NOMO-1 (cell line): ENCODE results near the gene C3orf20.

Experiments used
- DNase-seq, 2 experiments: peaks; one replicate each; lab custom pipeline; 2025; ENCODE audit not compliant: unreplicated experiment in 2 of 2; lab: John Stamatoyannopoulos, UW

Gene C3orf20

DNA sequence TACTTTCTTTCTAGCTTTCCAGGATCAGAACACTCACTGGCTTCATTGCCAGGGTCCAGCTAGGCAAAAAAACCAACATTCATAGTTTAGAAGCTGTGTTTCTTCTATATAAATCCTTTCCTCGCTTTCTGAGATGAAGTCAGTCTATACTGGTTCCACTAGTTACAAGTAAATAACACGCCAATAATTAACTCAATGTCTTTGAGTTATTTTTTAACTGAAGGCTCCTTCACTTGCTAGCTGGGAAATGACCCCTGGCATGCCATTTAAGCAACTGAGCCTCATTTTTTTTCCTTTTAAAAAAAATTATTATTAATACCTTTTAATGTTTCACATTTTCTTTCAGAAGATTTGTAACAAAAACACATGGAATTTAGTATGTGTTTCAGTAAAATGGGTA lies 25.5 kb upstream of the C3orf20 start:
- no peak for DNase-seq

DNA sequence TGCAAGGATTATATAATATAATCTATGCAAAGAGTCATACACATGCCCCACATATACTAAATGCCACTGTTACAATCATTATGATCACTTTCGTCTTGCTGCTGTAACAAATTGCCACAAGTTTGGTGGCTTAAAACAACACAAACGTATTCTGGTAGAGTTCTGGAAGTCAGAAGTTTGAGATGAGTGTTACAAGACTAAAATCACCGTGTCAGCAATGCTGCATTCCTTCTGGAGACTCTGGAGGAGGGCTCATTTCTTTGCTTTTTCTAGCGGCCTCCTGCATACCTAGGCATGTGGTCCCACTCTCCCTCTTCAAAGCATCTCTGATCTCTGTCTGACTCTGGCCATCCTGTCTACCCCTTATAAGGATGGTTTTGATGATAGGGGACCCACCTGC lies 24.7 kb upstream of the C3orf20 start:
- DNase-seq: no peak

DNA sequence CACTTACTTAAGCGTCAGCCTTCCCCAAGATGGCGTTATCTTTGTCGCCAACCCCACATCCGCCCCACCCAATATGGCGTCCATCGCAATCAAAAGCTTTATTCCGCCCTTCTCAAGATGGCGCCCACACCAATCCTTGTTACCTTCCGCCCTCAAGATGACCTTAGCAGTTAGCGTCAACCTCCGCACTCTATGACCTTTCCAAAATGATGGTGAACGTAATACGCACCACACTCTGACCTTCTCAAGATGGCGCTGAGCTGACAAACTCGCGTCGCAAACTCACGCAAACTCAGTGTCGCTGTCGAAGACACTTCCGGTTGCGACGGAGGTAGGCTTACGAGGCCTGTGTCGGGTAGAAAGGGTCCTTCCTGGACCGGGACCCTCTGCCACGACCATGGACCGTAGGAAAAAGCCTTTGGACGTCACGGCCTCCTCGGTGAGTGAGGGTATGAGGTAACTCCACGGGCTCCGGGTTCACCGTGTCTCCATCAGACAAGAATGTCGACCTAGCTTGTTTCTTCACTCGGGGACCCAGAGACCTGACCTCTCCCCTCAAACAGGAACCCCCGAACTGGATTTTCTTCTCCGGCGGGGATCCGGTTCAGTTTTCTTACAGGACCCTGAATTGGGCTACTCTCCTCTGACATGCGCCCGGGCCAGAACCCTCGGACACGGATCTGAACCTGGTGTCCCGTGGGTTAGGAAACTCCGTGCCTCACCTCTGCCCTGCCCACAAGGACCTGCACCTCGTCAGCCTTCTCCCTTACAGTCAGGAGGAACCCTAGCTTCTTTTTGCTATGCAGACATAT lies 23.3 kb upstream of the C3orf20 start, which contains the start of gene CCDC174:
TSS of gene CCDC174 (plus strand) at position 323 of the 812 bp plus-strand sequence. CDS start at position 398, 75 bp downstream.
- DNase-seq: peak; percentile 96 to 97

DNA sequence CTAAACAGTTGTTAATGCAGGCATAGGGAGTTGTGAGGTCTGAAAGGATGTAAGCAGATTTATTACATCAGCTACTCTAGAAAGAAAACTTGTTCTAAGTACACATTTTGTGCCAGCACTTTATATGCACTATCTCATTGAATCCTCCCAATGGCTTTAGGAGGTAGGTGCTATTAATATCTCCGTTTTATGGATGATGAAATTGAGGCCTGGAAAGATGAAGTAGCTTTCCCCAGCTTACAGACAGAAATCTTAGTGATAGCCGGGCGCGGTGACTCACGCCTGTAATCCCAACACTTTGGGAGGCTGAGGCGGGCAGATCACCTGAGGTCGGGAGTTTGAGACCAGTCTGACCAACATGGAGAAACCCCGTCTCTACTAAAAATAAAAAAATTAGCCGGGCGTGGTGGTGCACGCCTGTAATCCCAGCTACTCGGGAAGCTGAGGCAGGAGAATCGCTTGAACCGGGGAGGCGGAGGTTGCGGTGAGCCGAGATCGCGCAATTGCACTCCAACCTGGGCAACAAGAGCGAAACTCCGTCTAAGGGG lies 22.5 kb upstream of the C3orf20 start:
- DNase-seq: peak in 1 of 2 experiments; percentile 8

DNA sequence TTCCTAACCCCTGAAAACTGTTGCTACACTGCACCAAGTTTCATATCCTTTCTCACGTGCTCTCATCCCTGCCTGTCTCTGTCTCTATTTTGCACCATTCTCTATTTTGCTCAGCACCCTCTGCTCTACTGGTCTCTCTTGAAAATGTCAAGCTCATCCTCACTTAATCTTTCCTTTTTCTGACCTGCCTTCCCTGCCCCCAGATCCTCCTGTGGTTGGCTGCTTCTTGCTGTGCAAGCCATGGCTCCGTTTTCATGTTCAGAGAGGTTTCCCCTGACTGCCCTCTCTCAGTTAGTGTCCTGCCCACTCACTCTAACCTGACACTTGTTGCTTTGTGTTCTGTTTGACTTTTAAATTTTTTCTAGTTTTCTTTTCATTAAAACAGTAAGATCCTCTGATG lies 17.4 kb upstream of the C3orf20 start:
- DNase-seq: no peak

DNA sequence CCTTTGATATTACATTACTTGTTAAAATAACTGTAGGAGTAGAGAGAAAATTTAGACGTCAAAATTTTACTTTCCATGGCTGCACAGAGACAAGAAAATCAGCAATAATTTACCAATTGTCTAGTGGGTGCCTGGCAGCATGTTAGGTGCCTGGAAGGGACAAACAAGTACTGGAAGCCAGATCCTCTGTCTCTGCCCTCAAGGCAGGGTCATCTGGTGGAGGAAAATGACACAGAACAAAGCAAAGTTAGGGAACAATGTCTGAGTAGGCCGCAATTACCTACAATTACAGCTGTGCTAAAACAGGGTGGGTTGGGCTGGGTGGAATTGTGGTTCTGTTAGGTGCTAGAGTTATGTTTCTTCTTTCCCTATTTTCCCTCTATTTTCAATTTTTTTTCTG lies 16.0 kb upstream of the C3orf20 start:
- DNase-seq: no peak

DNA sequence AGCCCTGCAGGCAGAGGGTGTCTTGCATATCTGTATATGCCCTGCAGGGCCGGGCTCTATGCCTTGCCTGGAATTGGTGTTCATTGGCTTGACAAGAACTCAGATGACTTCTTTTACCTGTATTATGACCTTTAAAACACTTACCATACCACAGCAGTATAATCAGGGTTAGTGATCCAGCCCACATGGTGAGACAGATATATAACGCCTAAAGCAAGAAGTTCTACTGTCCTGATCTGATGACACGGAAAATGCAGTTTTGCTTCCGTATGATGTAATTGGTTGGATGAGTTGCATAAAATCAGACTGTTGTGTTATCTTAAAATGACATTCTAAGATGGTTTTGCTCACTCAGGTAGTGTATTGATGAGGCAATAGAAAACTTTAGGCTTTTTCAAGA lies 14.0 kb upstream of the C3orf20 start:
- DNase-seq: no peak

DNA sequence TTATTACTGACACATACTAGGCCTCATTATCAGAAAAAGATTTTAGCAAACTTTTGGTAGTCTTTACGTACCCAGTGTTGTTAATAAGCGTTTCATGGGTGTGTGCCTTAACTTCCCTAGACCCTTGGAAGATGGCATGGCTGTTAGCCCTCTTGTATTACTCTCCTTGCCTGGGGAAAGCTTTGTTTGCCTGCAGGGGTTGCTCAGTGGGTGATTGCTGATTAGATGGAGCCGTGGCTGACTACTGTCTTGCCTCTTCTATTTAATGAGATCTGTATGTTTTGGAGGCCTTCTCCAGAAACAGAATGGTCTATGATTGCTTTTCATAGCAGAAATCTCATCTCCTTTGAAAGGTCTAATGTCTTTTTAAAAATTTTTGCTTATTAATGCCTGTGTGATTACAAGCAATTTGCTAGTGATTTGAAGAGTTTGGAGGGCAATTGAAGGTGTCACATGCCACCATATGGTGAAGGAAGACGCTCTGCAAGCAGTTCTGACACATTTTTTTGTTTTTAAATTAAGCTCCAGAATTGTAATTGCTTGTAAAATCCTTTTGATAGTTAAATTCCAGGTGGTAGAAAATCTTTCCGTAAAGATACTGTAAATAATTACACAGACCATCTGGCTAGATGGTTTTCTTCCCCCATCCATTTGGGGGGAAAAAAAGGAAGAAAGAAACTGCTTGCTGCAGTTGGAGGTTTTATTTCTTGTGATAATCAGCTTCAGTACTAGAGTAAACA lies 11.4 kb upstream of the C3orf20 start:
- DNase-seq: no peak

DNA sequence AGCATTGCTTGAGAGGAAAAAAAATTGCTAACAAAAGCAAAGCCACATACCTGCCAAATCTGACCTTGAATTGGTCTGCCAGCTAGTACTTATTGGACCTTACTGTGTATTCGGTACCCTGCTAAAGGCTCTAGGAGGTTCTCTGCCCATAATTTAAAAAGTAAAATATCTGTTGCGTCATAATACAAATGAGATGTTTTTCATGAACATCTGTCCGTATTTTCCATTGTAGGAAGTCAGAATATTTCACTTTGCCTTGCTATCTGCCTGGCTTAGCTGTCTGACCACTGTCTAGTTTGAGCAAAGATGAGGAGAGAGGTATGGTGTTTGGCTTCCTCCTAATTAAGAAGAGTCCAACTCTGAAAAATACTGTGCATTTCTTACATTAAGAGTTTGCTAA lies 10.8 kb upstream of the C3orf20 start:
- no peak for DNase-seq

DNA sequence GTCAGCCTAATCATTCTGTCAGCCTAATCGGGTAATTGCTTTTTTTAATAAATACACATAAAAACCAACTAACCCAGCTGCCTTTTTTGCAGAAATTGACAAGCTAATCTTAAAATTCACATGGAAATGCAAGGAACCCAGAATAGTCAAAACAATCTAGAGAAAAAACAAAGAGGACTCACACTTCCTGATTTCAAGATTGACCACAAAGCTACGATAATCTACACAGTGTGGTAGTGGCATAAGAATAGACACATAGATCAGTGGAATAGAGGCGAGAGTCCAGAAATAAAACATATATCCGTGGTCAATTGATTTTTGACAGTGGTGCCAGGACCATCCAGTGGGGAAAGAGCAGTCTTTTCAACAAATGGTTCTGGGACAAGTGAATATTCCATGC lies 2.4 kb upstream of the C3orf20 start:
- peak in 1 of 2 experiments; percentile 42 for DNase-seq

DNA sequence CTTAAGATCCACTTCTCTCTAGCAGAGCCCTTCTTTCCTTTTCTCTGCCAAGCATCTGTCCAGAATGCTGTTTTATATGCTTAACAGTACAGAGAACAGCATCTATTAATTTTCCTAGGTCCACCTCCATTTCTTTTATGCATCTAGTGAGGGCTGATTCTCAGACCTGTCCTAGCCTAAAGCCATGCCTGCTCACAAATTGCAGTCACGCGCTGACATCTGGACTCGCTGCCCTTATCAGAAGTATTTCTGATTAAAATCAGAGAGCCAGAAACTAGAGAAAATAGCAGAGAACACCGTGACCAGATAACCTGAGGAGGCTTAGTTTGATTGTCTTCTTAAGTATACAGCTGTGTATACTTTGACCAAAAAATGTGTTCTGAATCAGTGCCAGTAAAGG lies 1.9 kb downstream of the C3orf20 start:
- no peak for DNase-seq

DNA sequence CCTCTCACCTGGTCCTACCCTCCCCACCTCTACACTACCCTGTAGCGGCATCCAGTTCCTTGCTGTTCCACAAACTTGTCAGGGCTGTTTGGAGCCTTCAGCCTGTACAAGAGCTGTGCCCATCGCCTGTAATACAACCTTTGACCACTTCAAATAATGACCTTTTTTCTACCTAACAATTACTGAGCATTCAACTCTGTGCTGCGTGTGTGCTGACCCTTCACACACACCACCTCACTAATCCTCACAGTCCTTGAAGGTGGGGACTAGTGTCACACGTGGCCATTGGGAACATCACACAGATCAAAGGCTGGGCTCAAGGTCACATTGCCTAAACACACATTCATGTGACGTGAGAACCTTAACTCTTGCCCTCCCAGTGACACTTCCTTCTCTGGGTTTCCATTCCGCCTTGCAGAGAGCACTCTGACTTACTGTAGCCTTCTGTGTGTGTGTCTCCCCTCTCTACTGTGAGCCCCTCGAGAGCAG lies 3.1 kb downstream of the C3orf20 start:
- DNase-seq: peak in 1 of 2 experiments; percentile 24

DNA sequence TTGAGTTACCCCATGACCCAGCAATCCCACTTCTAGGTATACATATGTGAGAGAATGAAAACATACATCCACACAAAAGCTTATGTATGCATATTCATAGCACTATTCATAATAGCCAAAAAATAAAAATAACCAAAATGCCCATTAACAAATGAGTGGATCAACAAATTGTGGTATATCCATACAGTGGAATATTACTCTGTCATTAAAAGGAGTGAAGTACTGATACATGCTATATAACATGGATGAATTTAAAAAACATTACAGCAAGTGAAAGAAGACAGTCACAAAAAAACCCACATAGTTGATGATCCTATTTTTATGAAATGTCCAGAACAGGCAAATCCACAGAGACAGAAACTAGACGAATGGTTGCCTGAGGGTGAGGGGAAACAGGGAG lies 5.2 kb downstream of the C3orf20 start:
- no peak for DNase-seq

DNA sequence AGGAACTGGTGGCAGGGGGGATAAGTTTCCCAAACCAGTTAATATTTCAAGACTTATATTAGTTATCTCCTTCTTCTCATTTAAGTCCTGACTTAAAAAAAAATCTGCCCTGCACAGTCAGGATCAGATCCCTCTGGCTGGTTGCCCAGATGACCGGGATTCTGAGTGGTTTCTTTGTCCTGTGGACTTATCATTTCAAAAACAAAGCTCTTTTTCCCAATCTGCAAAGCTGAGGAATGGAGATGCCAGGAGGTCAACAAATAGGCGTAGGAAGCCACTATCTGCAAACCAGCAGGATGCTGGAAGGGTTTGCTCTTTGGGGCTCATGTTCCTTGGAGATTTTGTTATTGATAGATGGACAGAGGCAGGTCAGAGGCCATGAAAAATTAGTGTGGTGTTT lies 5.8 kb downstream of the C3orf20 start:
- no peak for DNase-seq

DNA sequence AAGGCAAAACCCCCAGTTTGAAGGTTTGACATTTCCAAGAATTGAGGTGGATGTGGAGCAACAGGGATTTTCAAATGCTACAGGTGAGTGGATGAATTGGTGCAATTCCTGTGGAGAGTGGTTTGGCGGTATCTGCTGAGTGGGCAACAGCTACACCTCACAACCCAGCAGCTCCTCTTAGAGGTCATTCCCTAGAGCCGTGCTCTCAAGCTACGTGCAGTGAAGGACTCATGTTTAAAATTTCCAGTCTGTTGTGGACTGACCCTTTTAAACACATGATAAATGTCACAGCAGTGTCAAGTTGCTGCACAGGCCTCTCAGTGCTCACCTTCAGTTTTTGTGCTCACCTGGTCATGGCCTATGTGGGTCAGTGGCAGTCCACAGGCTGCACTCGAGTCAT lies 9.5 kb downstream of the C3orf20 start:
- no peak for DNase-seq

DNA sequence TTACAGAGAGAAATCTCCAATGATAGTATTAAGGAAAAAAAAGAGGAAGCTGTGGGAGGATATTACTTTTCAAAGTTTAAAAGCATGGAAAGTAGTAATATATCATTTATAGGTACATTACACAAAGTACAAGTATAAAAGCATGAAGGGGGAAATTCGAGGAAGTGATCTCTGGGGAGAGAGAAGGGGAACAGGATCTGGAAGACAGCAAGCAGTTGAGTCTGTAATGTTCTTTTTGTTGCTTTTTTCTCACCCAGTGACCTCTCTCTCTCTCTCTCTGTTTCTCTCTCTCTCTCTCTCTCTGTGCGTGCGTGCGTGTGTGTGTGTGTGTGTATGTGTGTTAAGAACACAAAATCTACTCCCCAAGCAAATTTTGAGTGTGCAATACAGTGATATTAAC lies 10.2 kb downstream of the C3orf20 start:
- peak; percentile 43 to 73 for DNase-seq

DNA sequence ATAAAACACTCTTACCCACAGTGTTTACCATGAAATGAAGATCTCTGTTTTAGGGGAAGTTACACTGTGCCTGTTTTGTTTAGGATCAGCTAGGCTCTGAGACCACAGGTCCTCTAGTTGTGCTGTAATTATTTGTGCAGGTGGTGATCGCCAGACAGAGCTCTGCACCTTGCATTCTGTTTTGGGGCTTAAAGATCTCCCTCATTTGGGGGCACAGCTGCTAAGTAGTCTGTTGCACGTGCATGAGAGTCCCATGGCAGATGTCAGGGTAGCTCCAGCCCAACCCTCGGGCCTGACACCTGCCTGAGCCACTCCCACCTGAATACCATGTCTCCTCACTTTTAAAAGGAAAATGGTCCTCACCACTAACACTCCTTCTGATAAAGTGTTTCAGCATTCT lies 12.4 kb downstream of the C3orf20 start:
- peak in 1 of 2 experiments; percentile 36 for DNase-seq

DNA sequence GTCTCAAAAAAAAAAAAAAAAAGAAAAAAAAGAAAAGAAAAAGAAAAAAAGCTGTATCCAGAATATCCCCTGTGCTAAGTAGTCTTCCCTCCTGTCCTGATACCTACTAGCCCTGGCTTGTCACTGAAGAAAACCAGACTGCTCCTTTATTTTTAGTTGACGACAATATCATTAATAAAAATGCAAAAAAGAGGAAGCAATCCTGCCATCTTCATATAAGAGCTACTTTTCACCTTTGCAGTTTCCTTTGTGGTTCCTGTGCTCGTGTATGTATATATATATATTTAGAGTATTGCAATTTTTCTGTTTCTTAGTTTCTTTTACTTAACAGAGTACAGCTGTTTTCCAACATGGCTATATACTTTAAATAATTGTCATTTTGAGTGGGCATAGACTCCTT lies 13.6 kb downstream of the C3orf20 start:
- DNase-seq: peak; percentile 24 to 58

DNA sequence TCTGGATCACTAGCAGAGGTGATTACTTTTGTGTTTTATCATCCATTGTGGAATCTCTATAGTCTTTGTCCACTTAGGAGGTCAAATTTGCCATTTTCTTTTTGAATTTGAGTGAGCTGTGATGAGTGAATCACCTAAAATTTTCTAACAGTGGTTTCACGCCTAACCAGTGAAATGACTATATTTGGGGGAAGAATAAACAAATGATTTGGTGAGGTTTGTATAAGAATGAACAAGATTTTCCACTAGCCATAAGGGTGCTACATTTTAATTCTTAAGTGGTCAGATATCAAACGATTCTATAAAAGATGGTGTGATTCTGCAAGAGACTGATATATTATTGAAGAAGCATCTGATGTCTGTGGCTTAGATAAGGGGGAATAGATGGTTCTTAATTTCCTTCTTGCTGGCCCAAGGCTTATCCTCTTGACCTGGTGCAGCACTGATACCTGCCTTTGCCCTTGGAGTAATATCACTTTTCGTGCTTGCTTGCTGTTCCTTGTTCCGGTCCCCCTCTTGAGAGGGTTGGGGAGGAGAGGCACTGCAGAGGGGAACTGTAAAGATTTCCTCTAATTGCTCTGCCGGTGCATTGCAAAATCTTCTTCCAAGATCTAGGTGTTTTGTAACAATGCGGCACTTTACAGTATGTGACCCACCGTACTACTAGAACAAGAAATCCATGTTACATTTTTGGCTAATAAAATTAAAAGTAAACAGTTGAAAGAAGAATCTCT lies 14.5 kb downstream of the C3orf20 start:
- DNase-seq: peak; percentile 56 to 82

DNA sequence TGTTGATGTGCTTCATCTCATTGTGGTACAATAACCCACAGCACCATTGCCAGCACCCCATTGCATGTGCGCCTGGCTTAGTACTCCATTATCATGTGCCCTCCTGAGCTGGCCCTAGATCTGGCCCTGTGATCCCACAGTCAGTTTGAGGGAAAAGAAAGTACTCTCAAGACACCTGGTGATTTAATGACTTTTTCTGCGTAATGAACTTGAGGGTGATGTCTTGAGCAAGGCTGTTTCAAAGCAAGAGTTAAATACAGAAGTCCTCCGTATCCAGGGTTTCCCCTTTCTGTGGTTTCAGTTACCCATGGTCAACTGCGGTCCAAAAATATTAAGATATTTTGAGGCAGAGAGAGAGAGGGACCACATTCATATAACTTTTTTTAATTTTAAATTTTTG lies 16.3 kb downstream of the C3orf20 start:
- DNase-seq: peak; percentile 66 to 92

DNA sequence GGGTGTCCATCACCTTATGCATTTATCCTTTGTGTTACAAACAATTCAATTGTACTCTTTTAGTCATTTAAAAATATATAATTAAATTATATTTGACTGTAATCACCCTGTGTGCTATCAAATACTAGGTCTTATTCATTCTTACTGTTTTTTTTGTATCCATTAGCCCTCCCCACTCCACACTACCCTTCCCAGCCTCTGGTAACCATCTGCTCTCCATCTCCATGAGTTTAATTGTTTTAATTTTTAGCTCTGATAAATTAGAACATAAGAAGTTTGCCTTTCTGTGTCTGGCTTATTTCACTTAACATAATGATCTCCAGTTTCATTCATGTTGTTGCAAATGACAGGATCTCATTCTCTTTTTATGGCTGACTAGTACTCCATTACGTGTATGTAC lies 16.8 kb downstream of the C3orf20 start:
- DNase-seq: peak in 1 of 2 experiments; percentile 26
